ENCODE measurements around the gene FAM53C.

- TF ChIP-seq ZNF148 (tag by site-specific recombination; IDR thresholded peaks at IDR 0.05; ENCODE audit: borderline replicate concordance): no peak
- TF ChIP-seq, protein P1, sequence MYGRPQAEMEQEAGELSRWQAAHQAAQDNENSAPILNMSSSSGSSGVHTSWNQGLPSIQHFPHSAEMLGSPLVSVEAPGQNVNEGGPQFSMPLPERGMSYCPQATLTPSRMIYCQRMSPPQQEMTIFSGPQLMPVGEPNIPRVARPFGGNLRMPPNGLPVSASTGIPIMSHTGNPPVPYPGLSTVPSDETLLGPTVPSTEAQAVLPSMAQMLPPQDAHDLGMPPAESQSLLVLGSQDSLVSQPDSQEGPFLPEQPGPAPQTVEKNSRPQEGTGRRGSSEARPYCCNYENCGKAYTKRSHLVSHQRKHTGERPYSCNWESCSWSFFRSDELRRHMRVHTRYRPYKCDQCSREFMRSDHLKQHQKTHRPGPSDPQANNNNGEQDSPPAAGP (tag by site-specific recombination; IDR thresholded peaks at IDR 0.05): peak; percentile 93
These were observed 6.4 kb upstream of the FAM53C start, which contains the start of gene CDC25C for GRCh38 chr5:138331449-138332368.
